Lung (tissue), 12 donors: ENCODE results near the gene HOXA5. TPM values are rescaled to one million over a fixed set of nuclear protein-coding genes. Genes with fewer than 3 reads are reported as not detected.

Source experiments
- ATAC-seq: fragments of 200-7000 bp; cut with Tn5 transposase; one replicate; pipeline ENCODE4 v1.9.1; 2020; ENCODE audit warnings: moderate number of reproducible peaks; ENCODE audit not compliant: insufficient read depth, low FRiP score
- DNase-seq, 3 donors: peaks; one replicate each; pipeline ENCODE4 v3.0.0-alpha.2; 2013 to 2017
- H3K27ac ChIP-seq, 2 donors: one replicate each; pipeline ENCODE4 v1.5.1; 2013; ENCODE audit warnings: mild to moderate bottlenecking in 2 of 2, moderate library complexity in 2 of 2, control low read depth in 1 of 2, inconsistent platforms in 1 of 2, low read depth in 1 of 2, low read length in 1 of 2
- H3K27me3 ChIP-seq, 3 donors: one replicate each; pipeline ENCODE4 v1.5.1; 2013; ENCODE audit warnings: low read length in 2 of 3; ENCODE audit not compliant: control insufficient read depth in 3 of 3, insufficient read depth in 3 of 3
- H3K36me3 ChIP-seq, 4 donors: one replicate each; pipeline ENCODE4 v1.5.1; 2013; ENCODE audit warnings: low read length in 4 of 4, mild to moderate bottlenecking in 1 of 4, moderate library complexity in 1 of 4; ENCODE audit not compliant: control insufficient read depth in 4 of 4, insufficient read depth in 4 of 4
- H3K4me1 ChIP-seq, 5 donors: one replicate each; pipeline ENCODE4 v1.5.1; 2013; ENCODE audit warnings: low read length in 5 of 5, mild to moderate bottlenecking in 2 of 5, moderate library complexity in 1 of 5; ENCODE audit not compliant: control insufficient read depth in 5 of 5, insufficient read depth in 5 of 5
- H3K4me3 ChIP-seq: one replicate; pipeline ENCODE4 v1.5.1; 2013; ENCODE audit warnings: mild to moderate bottlenecking, control low read depth, moderate library complexity
- H3K9ac ChIP-seq, 2 donors: one replicate each; pipeline ENCODE4 v1.5.1; 2013; ENCODE audit warnings: low read length in 2 of 2, control low read depth in 1 of 2; ENCODE audit not compliant: insufficient read depth in 1 of 2
- H3K9me3 ChIP-seq, 4 donors: one replicate each; pipeline ENCODE4 v1.5.1; 2013; ENCODE audit warnings: low read length in 3 of 4, mild to moderate bottlenecking in 1 of 4, moderate library complexity in 1 of 4; ENCODE audit not compliant: control insufficient read depth in 4 of 4, insufficient read depth in 3 of 4
- CTCF ChIP-seq: IDR thresholded peaks from 2 replicates; pipeline ENCODE4 v1.5.1; 2012; ENCODE audit warnings: mild to moderate bottlenecking; ENCODE audit errors: control extremely low read depth, extremely low read depth
- WGBS, 2 donors: extraction: QIAGEN DNeasy Blood & Tissue Kit; methylation state at CpG; one replicate each; pipeline ENCODE4 v1.1.7; 2013; 5-methylcytosine and 5-hydroxymethylcytosine counted together
- polyA plus RNA-seq, 2 donors: library from polyadenylated mRNA; stranded (reverse); fragments of 200-250 nt; gene quantifications; one replicate each; pipeline ENCODE4 v1.2.1, GENCODE V29; 2013
- total RNA-seq, 2 donors: library from RNA; depleted of rRNA in 1 of 2; stranded (reverse); fragments of >200 nt in 1 of 2; gene quantifications; one replicate each; pipeline ENCODE4 v1.2.1, GENCODE V29; 2014 to 2021
- donor health status: control.
- donor health status: control.
- donor health status: Bipolar disorder and iron deficiency.
- donor health status: healthy.
- donor health status: DM: yes; HTN: yes; CAD: no.

HOXA5 gene
- total and polyA plus RNA-seq, 4 donors, result 9.2 to 61.9 (median 15.2) TPM

GRCh38 chr7:27117887-27118491, 25.5 kb downstream of the HOXA5 start:
- ATAC-seq (no peak), DNase-seq (peak; percentile 71 to 88 (median 84))
- no peak for TF ChIP-seq CTCF
- peaks cover 0 to 55% (median 1%) of the 10 kb centered on the region in 5 donors for H3K4me1 ChIP-seq
- peak overlapping the region in 1 of 2 donors; percentile 100 for H3K9ac ChIP-seq
- H3K9me3 ChIP-seq, result peaks cover 0 to 2% (median 0%) of the 10 kb centered on the region in 4 donors
- 34 to 55% methylated on average over 19 of the region's 19 CpGs for WGBS, 2 donors
- peaks cover 0 to 43% (median 5%) of the 10 kb centered on the region in 3 donors for H3K27me3 ChIP-seq
- peak overlapping the region; percentile 33 for H3K4me3 ChIP-seq
- H3K27ac ChIP-seq, result peak overlapping the region in 1 of 2 donors; percentile 75
- H3K36me3 ChIP-seq, result peaks cover 0 to 45% (median 1%) of the 10 kb centered on the region in 4 donors

GRCh38 chr7:27116962-27117886, 26.3 kb downstream of the HOXA5 start:
- 36 to 68% methylated on average over 12 of the region's 12 CpGs for WGBS, 2 donors

More at GRCh38 chr7:27116962-27117886, 26.3 kb downstream of the HOXA5 start:
- TF ChIP-seq CTCF, result no peak
- H3K36me3 ChIP-seq, result peaks cover 0 to 47% (median 1%) of the 10 kb centered on the region in 4 donors
- H3K27me3 ChIP-seq, result peaks cover 0 to 39% (median 5%) of the 10 kb centered on the region in 3 donors
- ATAC-seq (no peak), DNase-seq (peak in 1 of 3 donors; percentile 56)
- peak overlapping the region in 1 of 2 donors; percentile 75 for H3K27ac ChIP-seq
- H3K4me1 ChIP-seq, result peaks cover 0 to 47% (median 1%) of the 10 kb centered on the region in 5 donors
- H3K9ac ChIP-seq, result peak overlapping the region; percentile 18 to 100
- peak overlapping the region; percentile 33 for H3K4me3 ChIP-seq
- peaks cover 0 to 2% (median 0%) of the 10 kb centered on the region in 4 donors for H3K9me3 ChIP-seq
